Measurements from ENCODE around the gene NBPF11. TPM values are rescaled to one million over a fixed set of nuclear protein-coding genes. Genes with fewer than 3 reads are reported as not detected.
"Not testable (repeated sequence)": the region's sequence is repeated elsewhere in the genome, so short reads cannot be mapped to it uniquely, and the experiment has no call there.

NBPF11 gene
- total and polyA plus RNA-seq, 2 of the 8 experiments (the other 6 are each of a cell fraction or from before 2014, with no cell fraction given), result 8.7 to 9.2 TPM

DNA sequence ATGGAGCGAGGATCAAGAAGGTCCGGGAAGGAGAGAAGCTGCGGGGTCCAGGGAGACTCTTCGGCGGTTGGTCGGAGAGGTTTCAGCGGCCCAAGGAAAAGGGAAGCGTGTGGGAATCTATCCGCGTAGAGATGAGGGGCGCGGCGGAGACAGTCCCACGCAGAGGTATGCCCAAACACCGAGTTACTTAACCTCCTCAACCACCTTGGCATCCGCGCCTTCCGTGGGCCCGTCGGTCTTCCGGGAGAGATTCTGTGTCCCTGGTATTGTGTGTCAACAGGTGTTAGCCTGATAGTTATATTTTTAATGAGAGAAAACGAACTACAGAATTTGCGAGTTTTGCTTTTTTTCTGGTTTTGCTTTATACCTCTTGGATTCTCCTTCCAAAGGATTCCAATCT lies 5.7 kb upstream of the NBPF11 start:
- H3K4ac ChIP-seq (replicated peaks; ENCODE audit: insufficient read length, low read depth, low read length); H2BK120ac ChIP-seq (replicated peaks; ENCODE audit: low read depth, low read length); H4K5ac ChIP-seq (ENCODE audit: insufficient read length, low read depth, low read length); H3K27ac ChIP-seq (ENCODE audit: low read depth, low read length); H3K9ac ChIP-seq (replicated peaks in 1 of 4; ENCODE audit: extremely low read depth in 1 of 4, low read depth in 3 of 4, low read length in 3 of 4); H3K4me1 ChIP-seq (replicated peaks in 1 of 4; ENCODE audit: control insufficient read depth in 3 of 4, insufficient read depth in 4 of 4, low read length in 3 of 4); H3K79me2 ChIP-seq (ENCODE audit: control insufficient read depth in 1 of 2, insufficient read depth in 2 of 2, low read length in 2 of 2); H2AK5ac ChIP-seq (ENCODE audit: low read depth, low read length); H3K79me1 ChIP-seq (ENCODE audit: low read depth, low read length); H3K4me3 ChIP-seq (ENCODE audit: extremely low read depth in 1 of 4, insufficient read depth in 2 of 4, low read depth in 3 of 4, low read length in 4 of 4); H2BK20ac ChIP-seq (ENCODE audit: low read length); CTCF ChIA-PET (ENCODE audit: partially characterized antibody); H3K23me2 ChIP-seq (ENCODE audit: low read depth, low read length); H3K4me2 ChIP-seq (ENCODE audit: insufficient read depth in 1 of 2, low read depth in 2 of 2, low read length in 2 of 2); H3K56ac ChIP-seq (replicated peaks; ENCODE audit: insufficient read length, low read depth, low read length); FAIRE-seq; H3K14ac ChIP-seq (ENCODE audit: insufficient read length); H3K23ac ChIP-seq (ENCODE audit: insufficient read length); H3K18ac ChIP-seq (ENCODE audit: extremely low read depth, low read length); H4K8ac ChIP-seq (ENCODE audit: extremely low read depth, insufficient read depth, low read length); DNase-seq (ENCODE audit: low read depth in 1 of 2, low spot score in 2 of 2); H2BK5ac ChIP-seq (ENCODE audit: low read depth, low read length); H3K27me3 ChIP-seq (replicated peaks in 1 of 4; ENCODE audit: control insufficient read depth in 3 of 4, extremely low read depth in 1 of 4, insufficient read depth in 3 of 4, low read length in 3 of 4); H4K20me1 ChIP-seq (replicated peaks in 1 of 2; ENCODE audit: control insufficient read depth in 1 of 2, insufficient read depth in 2 of 2, low read length in 2 of 2); H3K36me3 ChIP-seq (ENCODE audit: control insufficient read depth in 2 of 4, insufficient read depth in 4 of 4, low read length in 3 of 4); H2AFZ ChIP-seq (ENCODE audit: low read length); POLR2A ChIA-PET (ENCODE audit: partially characterized antibody); H2BK15ac ChIP-seq (ENCODE audit: low read length); H3K9me3 ChIP-seq (ENCODE audit: insufficient read depth in 2 of 2, low read depth in 1 of 2, low read length in 1 of 2); H2BK12ac ChIP-seq (ENCODE audit: low read depth, low read length); H4K91ac ChIP-seq (replicated peaks; ENCODE audit: insufficient read length, low read length): not testable (repeated sequence)
- WGBS, 2 experiments (ENCODE audit: extremely low coverage in 1 of 2, insufficient coverage in 1 of 2, insufficient read length in 1 of 2, insufficient replicate concordance in 2 of 2, low coverage in 1 of 2, low lambda C conversion rate in 2 of 2, missing lambda C conversion rate in 1 of 2), result 93% methylated on average over 6 of the region's 23 CpGs; no CpG with 5 or more reads in 1 of the 2 experiments

DNA sequence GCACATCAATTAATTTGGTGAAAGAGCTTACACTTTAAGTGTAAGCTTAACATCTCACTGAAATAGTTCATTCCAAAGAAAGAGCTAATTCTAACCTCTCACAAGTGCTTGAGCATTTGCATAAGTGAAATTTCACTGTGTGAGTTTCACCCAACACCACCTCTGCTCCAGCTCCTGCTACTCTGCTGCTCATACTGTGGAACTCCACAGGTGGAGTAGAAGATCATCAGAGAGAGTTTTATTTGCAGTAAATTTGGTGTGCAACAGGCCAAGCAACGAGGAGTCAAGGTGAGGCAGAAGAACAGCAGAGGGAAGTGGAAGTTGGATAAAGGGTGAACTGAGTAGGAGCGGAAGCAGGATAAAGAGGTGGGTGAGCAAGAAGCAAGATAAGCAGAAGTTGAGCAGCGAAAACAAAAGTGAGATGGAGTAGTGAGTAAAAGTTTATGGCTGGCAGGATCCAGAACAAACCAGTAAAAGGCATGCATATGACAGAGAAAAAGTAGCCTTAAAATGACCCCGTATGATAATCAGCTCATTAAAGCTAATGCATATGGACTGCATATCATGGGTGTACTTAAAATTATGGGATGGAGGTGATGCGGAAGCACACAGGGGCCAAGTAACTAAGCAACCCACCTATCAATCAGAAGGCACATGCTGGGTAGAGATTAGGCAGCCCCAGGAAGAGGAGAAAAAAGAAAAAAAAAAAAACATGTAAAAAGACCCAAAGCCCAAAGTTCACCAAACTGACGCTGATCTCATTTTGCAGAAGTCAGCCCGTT lies 3.6 kb upstream of the NBPF11 start:
- H3K4ac ChIP-seq (replicated peaks; ENCODE audit: insufficient read length, low read depth, low read length); H3K4me2 ChIP-seq (ENCODE audit: insufficient read depth in 1 of 2, low read depth in 2 of 2, low read length in 2 of 2); H3K79me2 ChIP-seq (ENCODE audit: control insufficient read depth in 1 of 2, insufficient read depth in 2 of 2, low read length in 2 of 2); H2BK20ac ChIP-seq (ENCODE audit: low read length); H3K9ac ChIP-seq (replicated peaks in 1 of 4; ENCODE audit: extremely low read depth in 1 of 4, low read depth in 3 of 4, low read length in 3 of 4); FAIRE-seq; H3K79me1 ChIP-seq (ENCODE audit: low read depth, low read length); H2BK5ac ChIP-seq (ENCODE audit: low read depth, low read length); H3K4me3 ChIP-seq (ENCODE audit: extremely low read depth in 1 of 4, insufficient read depth in 2 of 4, low read depth in 3 of 4, low read length in 4 of 4); H2BK12ac ChIP-seq (ENCODE audit: low read depth, low read length); H2BK15ac ChIP-seq (ENCODE audit: low read length); H2AK5ac ChIP-seq (ENCODE audit: low read depth, low read length); H2AFZ ChIP-seq (ENCODE audit: low read length); H4K20me1 ChIP-seq (replicated peaks in 1 of 2; ENCODE audit: control insufficient read depth in 1 of 2, insufficient read depth in 2 of 2, low read length in 2 of 2); H2BK120ac ChIP-seq (replicated peaks; ENCODE audit: low read depth, low read length); H3K23ac ChIP-seq (ENCODE audit: insufficient read length); H3K27me3 ChIP-seq (replicated peaks in 1 of 4; ENCODE audit: control insufficient read depth in 3 of 4, extremely low read depth in 1 of 4, insufficient read depth in 3 of 4, low read length in 3 of 4); POLR2A ChIA-PET (ENCODE audit: partially characterized antibody); H3K23me2 ChIP-seq (ENCODE audit: low read depth, low read length); H3K4me1 ChIP-seq (replicated peaks in 1 of 4; ENCODE audit: control insufficient read depth in 3 of 4, insufficient read depth in 4 of 4, low read length in 3 of 4); H4K5ac ChIP-seq (ENCODE audit: insufficient read length, low read depth, low read length); H3K9me3 ChIP-seq (ENCODE audit: insufficient read depth in 2 of 2, low read depth in 1 of 2, low read length in 1 of 2); H4K8ac ChIP-seq (ENCODE audit: extremely low read depth, insufficient read depth, low read length); CTCF ChIA-PET (ENCODE audit: partially characterized antibody); H3K36me3 ChIP-seq (ENCODE audit: control insufficient read depth in 2 of 4, insufficient read depth in 4 of 4, low read length in 3 of 4); H4K91ac ChIP-seq (replicated peaks; ENCODE audit: insufficient read length, low read length); H3K27ac ChIP-seq (ENCODE audit: low read depth, low read length); H3K18ac ChIP-seq (ENCODE audit: extremely low read depth, low read length); H3K14ac ChIP-seq (ENCODE audit: insufficient read length); DNase-seq (ENCODE audit: low read depth in 1 of 2, low spot score in 2 of 2); H3K56ac ChIP-seq (replicated peaks; ENCODE audit: insufficient read length, low read depth, low read length): not testable (repeated sequence)
- 77% methylated on average over 4 of the region's 7 CpGs; no CpG with 5 or more reads in 1 of the 2 experiments for WGBS, 2 experiments (ENCODE audit: extremely low coverage in 1 of 2, insufficient coverage in 1 of 2, insufficient read length in 1 of 2, insufficient replicate concordance in 2 of 2, low coverage in 1 of 2, low lambda C conversion rate in 2 of 2, missing lambda C conversion rate in 1 of 2)

All from H1 (cell line).